Neural crest cell (in vitro differentiated cells): ENCODE results near the gene ATF4. TPM values are rescaled to one million over a fixed set of nuclear protein-coding genes. Genes with fewer than 3 reads are reported as not detected.

ENCODE experiments used
- DNase-seq: peaks from one replicate; pipeline ENCODE4 v3.0.0; 2021; ENCODE audit warnings: low read depth, mixed read lengths, low spot score
- H3K27ac Mint-ChIP-seq: one replicate; pipeline ENCODE4 v1.8.0; 2021; ENCODE audit warnings: mild to moderate bottlenecking, mixed read lengths; ENCODE audit not compliant: unreplicated experiment
- H3K27me3 Mint-ChIP-seq: 2 replicates; pipeline ENCODE4 v1.8.0; 2021; ENCODE audit warnings: low read depth, mild to moderate bottlenecking, mixed read lengths
- H3K36me3 Mint-ChIP-seq: 2 replicates; pipeline ENCODE4 v1.8.0; 2021; ENCODE audit warnings: low read depth, mild to moderate bottlenecking, mixed read lengths
- H3K4me1 Mint-ChIP-seq: 2 replicates; pipeline ENCODE4 v1.8.0; 2021; ENCODE audit warnings: mixed read lengths
- H3K4me3 Mint-ChIP-seq: one replicate; pipeline ENCODE4 v1.8.0; 2021; ENCODE audit warnings: mild to moderate bottlenecking, mixed read lengths
- H3K9me3 Mint-ChIP-seq: 2 replicates; pipeline ENCODE4 v1.8.0; 2021; ENCODE audit warnings: mixed read lengths
- CTCF ChIP-seq: fragments of 200-600 bp; sonication (generic); conservative IDR thresholded peaks from 2 replicates; pipeline ENCODE4 v1.5.0; 2021; ENCODE audit warnings: antibody characterized with exemption, mild to moderate bottlenecking
- total RNA-seq: library from RNA; stranded (reverse); gene quantifications from 2 replicates; pipeline ENCODE4 v1.2.1, GENCODE V29; 2021

Gene ATF4
- total RNA-seq, 1 donor from 2014 or later: 364 TPM

GRCh38 chr22:39559456-39560105 lies 39.2 kb downstream of the ATF4 start:
- H3K4me3 Mint-ChIP-seq: no peak overlapping the region
- DNase-seq: no peak
- TF ChIP-seq CTCF: peak; percentile 53
- peaks cover 67% of the 10 kb centered on the region for H3K27me3 Mint-ChIP-seq
- H3K9me3 Mint-ChIP-seq: no peaks in the 10 kb centered on the region
- no peaks in the 10 kb centered on the region for H3K36me3 Mint-ChIP-seq
- peaks cover 5% of the 10 kb centered on the region for H3K4me1 Mint-ChIP-seq
- H3K27ac Mint-ChIP-seq: no peak overlapping the region

GRCh38 chr22:39560127-39560526 lies 39.8 kb downstream of the ATF4 start:
- Mint-ChIP-seq H3K9me3 (no peaks in the 10 kb centered on the region), H3K4me3 (no peak overlapping the region), H3K4me1 (peaks cover 5% of the 10 kb centered on the region), H3K27ac (no peak overlapping the region), H3K27me3 (peaks cover 63% of the 10 kb centered on the region), H3K36me3 (no peaks in the 10 kb centered on the region)
- DNase-seq: no peak
- no peak for TF ChIP-seq CTCF

GRCh38 chr22:39562839-39563489 lies 42.6 kb downstream of the ATF4 start:
- TF ChIP-seq CTCF: no peak
- no peak overlapping the region for H3K27ac Mint-ChIP-seq
- no peaks in the 10 kb centered on the region for H3K36me3 Mint-ChIP-seq
- H3K4me1 Mint-ChIP-seq: no peaks in the 10 kb centered on the region
- DNase-seq: no peak
- peaks cover 39% of the 10 kb centered on the region for H3K27me3 Mint-ChIP-seq
- no peak overlapping the region for H3K4me3 Mint-ChIP-seq
- peaks cover 7% of the 10 kb centered on the region for H3K9me3 Mint-ChIP-seq

GRCh38 chr22:39563571-39564428 lies 43.4 kb downstream of the ATF4 start:
- no peak overlapping the region for H3K4me3 Mint-ChIP-seq
- peaks cover 7% of the 10 kb centered on the region for H3K9me3 Mint-ChIP-seq
- no peaks in the 10 kb centered on the region for H3K36me3 Mint-ChIP-seq
- no peak for TF ChIP-seq CTCF
- no peaks in the 10 kb centered on the region for H3K4me1 Mint-ChIP-seq
- H3K27me3 Mint-ChIP-seq: peaks cover 33% of the 10 kb centered on the region
- DNase-seq: no peak
- no peak overlapping the region for H3K27ac Mint-ChIP-seq

GRCh38 chr22:39565414-39565944 lies 45.1 kb downstream of the ATF4 start:
- Mint-ChIP-seq H3K4me1 (no peaks in the 10 kb centered on the region), H3K27ac (no peak overlapping the region), H3K27me3 (peaks cover 16% of the 10 kb centered on the region), H3K4me3 (no peak overlapping the region), H3K36me3 (no peaks in the 10 kb centered on the region), H3K9me3 (peaks cover 7% of the 10 kb centered on the region)
- no peak for TF ChIP-seq CTCF
- DNase-seq: no peak
